ENCODE data around the gene PHACTR3. TPM values are rescaled to one million over a fixed set of nuclear protein-coding genes. Genes with fewer than 3 reads are reported as not detected.

Gene PHACTR3
- total and polyA plus RNA-seq, 2 of the 8 experiments (the other 6 are each of a cell fraction or from before 2014, with no cell fraction given), result 0.05 to 0.13 TPM

DNA sequence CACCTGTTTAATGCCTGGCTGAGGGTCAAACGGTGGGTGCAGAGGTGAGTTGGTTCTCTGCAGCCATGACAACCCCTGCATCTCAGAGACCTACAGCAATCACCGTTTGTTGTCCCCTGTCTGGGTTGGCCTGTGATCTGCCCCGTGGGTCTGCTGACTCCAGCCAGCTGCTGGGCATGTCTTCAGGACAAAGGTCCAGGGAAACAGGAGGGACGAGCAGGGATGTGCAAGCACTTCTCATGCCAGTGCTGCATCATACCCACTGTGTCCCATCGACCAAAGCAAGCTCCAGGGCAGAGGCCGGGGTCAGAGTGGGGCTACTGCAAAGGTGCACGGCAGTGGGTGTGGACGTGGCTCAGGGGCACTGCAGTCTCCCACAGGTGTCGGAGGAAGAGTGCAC lies 150.2 kb downstream of the PHACTR3 start:
- Histone ChIP-seq H4K5ac (ENCODE audit: insufficient read length, low read depth, low read length) (no peak overlapping the region), H3K4me2 (ENCODE audit: insufficient read depth in 1 of 2, low read depth in 2 of 2, low read length in 2 of 2) (no peak overlapping the region), H2BK5ac (ENCODE audit: low read depth, low read length) (no peak overlapping the region), H3K27ac (ENCODE audit: low read depth, low read length) (no peak overlapping the region), H3K4ac (replicated peaks; ENCODE audit: insufficient read length, low read depth, low read length) (no peak overlapping the region), H3K9ac (replicated peaks in 1 of 4; ENCODE audit: extremely low read depth in 1 of 4, low read depth in 3 of 4, low read length in 3 of 4) (no peak overlapping the region), H2BK15ac (ENCODE audit: low read length) (no peak overlapping the region), H3K23me2 (ENCODE audit: low read depth, low read length) (no peaks in the 10 kb centered on the region), H3K4me1 (replicated peaks in 1 of 4; ENCODE audit: control insufficient read depth in 3 of 4, insufficient read depth in 4 of 4, low read length in 3 of 4) (no peaks in the 10 kb centered on the region), H2BK12ac (ENCODE audit: low read depth, low read length) (no peak overlapping the region), H3K14ac (ENCODE audit: insufficient read length) (no peak overlapping the region), H2BK20ac (ENCODE audit: low read length) (no peak overlapping the region), H3K18ac (ENCODE audit: extremely low read depth, low read length) (no peak overlapping the region), H4K8ac (ENCODE audit: extremely low read depth, insufficient read depth, low read length) (no peak overlapping the region), H4K20me1 (replicated peaks in 1 of 2; ENCODE audit: control insufficient read depth in 1 of 2, insufficient read depth in 2 of 2, low read length in 2 of 2) (no peaks in the 10 kb centered on the region), H3K56ac (replicated peaks; ENCODE audit: insufficient read length, low read depth, low read length) (no peak overlapping the region), H3K23ac (ENCODE audit: insufficient read length) (no peak overlapping the region), H3K79me2 (ENCODE audit: control insufficient read depth in 1 of 2, insufficient read depth in 2 of 2, low read length in 2 of 2) (no peaks in the 10 kb centered on the region), H3K36me3 (ENCODE audit: control insufficient read depth in 2 of 4, insufficient read depth in 4 of 4, low read length in 3 of 4) (no peaks in the 10 kb centered on the region), H3K4me3 (ENCODE audit: extremely low read depth in 1 of 4, insufficient read depth in 2 of 4, low read depth in 3 of 4, low read length in 4 of 4) (no peak overlapping the region), H4K91ac (replicated peaks; ENCODE audit: insufficient read length, low read length) (no peak overlapping the region), H3K27me3 (replicated peaks in 1 of 4; ENCODE audit: control insufficient read depth in 3 of 4, extremely low read depth in 1 of 4, insufficient read depth in 3 of 4, low read length in 3 of 4) (no peaks in the 10 kb centered on the region; a peak in 1 of 7 replicates), H2AK5ac (ENCODE audit: low read depth, low read length) (no peak overlapping the region), H2AFZ (ENCODE audit: low read length) (no peak overlapping the region), H3K9me3 (ENCODE audit: insufficient read depth in 2 of 2, low read depth in 1 of 2, low read length in 1 of 2) (peaks cover 86 to 93% of the 10 kb centered on the region in 2 experiments), H2BK120ac (replicated peaks; ENCODE audit: low read depth, low read length) (no peak overlapping the region), H3K79me1 (ENCODE audit: low read depth, low read length) (no peaks in the 10 kb centered on the region)
- POLR2A ChIA-PET (ENCODE audit: partially characterized antibody), result no interaction called here
- FAIRE-seq (no peak), DNase-seq (ENCODE audit: low read depth in 1 of 2, low spot score in 2 of 2) (no peak)
- CTCF ChIA-PET (ENCODE audit: partially characterized antibody), result no interaction called here
- 71% methylated on average over 9 of the region's 9 CpGs; no CpG with 5 or more reads in 1 of the 2 experiments for WGBS, 2 experiments (ENCODE audit: extremely low coverage in 1 of 2, insufficient coverage in 1 of 2, insufficient read length in 1 of 2, insufficient replicate concordance in 2 of 2, low coverage in 1 of 2, low lambda C conversion rate in 2 of 2, missing lambda C conversion rate in 1 of 2)
- TF ChIP-seq CTCF (IDR thresholded peaks at IDR 0.05; ENCODE audit: control extremely low read depth in 1 of 3, insufficient read depth in 1 of 3, low read depth in 1 of 3, low read length in 3 of 3) (no peak), RFX5 (IDR thresholded peaks at IDR 0.05; ENCODE audit: borderline replicate concordance, low read depth, low read length) (no peak), CEBPB (IDR thresholded peaks at IDR 0.05; ENCODE audit: low read depth, low read length) (no peak), MAX (IDR thresholded peaks at IDR 0.05) (no peak), POU5F1 (IDR thresholded peaks at IDR 0.05; ENCODE audit: low read depth, low read length) (no peak), CHD2 (IDR thresholded peaks at IDR 0.05; ENCODE audit: low read length) (no peak), CBX8 (IDR thresholded peaks at IDR 0.05; ENCODE audit: borderline replicate concordance, low read depth, low read length) (no peak), KDM4A (IDR thresholded peaks at IDR 0.05; ENCODE audit: low read depth, low read length, severe bottlenecking) (no peak), SAP30 (IDR thresholded peaks at IDR 0.05; ENCODE audit: insufficient read depth, insufficient replicate concordance, low read length) (no peak), CHD1 (IDR thresholded peaks at IDR 0.05; ENCODE audit: low read depth, low read length) (no peak), TBP (IDR thresholded peaks at IDR 0.05; ENCODE audit: low read depth, low read length) (no peak), SP1 (IDR thresholded peaks at IDR 0.05; ENCODE audit: low read depth, low read length) (no peak)
